CD4-positive, alpha-beta T cell treated with Interleukin-6 at 100 ng/mL for 8 hours (primary cell): Measurements from ENCODE around the gene OSCP1.
A peak's percentile ranks its signal among the peaks of the same experiment; 100 is the strongest.

ENCODE experiments used
- DNase-seq: peaks from one replicate; pipeline ENCODE4 v3.0.0-alpha.2; 2020; ENCODE audit warnings: mixed read lengths, low spot score

Gene OSCP1

DNA sequence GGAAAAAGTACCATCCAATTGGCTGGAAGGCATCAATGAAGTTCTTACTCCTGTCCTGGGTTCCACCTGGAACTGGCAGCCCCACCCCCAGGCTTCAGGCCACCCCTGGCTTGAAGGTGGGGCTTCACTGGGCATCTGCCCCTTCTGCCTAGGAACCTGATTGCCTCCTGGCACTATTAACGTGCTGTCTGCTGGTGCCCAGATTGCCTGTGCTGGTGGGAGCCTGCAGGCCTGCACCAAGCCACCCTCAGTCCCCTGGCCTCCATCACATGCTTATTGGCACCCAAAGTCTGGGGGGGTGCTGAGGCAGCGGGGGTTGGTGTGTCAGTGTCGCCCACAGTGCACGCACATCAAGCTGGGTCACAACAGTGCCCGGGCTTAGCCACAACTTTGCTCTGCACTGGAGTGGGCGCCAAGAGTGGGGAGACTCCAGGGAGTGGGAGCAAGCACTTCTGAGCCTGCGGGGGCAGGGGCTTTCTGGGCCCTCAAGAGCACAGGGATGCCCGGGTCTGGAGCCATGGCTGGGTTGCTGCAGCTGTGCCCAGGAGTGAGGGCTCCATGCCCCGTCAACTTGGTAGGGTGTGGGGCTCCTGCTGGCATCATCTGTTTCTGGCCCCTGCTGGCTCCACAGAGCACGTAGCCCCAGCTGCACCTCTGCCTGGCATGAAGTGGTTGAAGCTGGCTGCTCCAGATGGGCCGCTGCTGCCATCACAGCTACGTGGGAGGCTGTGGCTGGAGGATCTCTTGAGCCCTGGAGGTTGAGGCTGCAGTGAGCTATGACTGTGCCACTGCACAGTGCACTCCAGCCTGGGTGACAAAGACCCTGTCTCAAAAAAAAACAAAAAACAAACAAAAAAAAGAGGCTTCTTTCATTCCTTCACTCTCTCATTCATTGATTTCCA lies 48.4 kb downstream of the OSCP1 start:
- DNase-seq, result no peak

DNA sequence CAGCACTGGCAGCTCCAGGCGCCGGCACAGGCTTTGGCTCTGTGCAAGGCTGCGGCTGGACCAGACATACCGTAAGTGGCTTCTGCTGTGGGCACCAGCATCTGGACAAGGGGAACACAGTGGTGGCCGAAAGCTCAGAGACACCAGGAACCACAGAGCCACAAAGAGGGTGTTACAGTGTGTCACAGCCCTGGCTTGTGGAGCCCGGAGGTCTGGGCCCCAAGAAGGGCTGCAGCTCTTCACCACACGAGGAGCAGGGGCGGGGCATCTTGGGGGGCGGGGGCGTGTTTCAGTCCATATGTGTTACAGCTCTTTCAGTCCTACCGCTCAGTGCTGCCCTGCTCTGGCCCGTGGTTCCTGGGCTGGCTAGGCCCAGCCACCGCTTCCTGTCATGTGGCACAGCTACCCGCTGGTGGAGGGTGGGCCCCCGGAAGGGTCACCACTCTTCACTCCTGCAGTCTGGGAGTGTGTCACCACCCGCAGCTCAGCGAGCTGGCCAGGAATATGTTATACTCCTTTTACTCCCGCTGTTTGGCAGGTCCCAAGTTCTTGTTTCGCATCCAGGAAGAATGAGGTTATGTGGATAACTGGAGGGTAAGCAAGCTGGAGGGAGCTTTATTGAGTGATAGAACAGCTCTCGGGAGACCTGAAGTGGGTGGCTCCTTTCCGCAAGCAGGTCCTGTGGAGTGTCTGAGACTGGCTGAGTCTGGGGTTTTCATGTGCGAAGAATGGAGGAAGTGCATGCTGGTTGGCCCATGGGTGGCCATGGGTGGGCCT lies 49.2 kb downstream of the OSCP1 start:
- no peak for DNase-seq

DNA sequence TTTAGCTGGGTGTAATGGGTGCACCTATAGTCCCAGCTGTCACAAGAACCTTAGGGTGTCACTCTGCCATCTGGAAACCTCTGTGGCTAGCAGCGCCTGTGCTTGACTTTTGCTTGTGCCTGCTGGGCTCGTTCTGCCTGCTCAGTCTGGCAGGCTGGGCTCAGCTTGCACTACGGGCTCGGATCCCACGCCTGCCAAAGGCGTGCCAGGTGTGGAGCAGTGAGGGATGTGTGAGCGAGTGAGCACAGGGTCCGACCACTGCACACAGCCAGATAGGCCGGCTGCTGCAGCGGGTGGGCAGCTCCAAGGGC lies 49.8 kb downstream of the OSCP1 start:
- no peak for DNase-seq

DNA sequence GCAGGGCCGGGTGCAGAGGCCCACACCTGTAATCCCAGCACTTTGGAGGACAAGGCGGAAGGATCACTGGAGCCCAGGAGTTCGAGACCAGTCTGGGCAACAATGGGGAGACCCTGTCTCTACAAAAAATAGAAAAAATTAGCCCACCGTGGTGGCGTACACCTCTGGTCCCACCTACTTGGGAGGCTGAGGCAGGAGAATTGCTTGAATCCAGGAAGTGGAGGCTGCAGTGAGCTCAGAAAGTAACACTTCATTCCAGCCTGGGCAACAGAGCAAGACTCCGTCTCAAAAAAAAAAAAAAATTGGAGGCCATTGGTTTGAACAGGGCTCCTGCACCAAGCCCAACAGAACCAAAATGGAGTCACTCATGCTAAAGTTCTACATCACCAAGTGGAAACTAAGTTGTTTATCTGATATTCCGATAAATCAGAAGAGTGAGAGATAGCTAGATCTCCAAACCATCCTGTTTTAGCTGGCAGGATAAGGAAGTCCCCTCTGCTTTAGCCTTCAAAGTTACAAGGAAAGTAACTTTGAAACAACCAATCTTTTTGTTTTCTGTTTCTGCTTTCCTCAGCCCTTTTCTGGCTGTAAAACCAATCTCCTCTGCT lies 51.8 kb downstream of the OSCP1 start:
- DNase-seq, result no peak

DNA sequence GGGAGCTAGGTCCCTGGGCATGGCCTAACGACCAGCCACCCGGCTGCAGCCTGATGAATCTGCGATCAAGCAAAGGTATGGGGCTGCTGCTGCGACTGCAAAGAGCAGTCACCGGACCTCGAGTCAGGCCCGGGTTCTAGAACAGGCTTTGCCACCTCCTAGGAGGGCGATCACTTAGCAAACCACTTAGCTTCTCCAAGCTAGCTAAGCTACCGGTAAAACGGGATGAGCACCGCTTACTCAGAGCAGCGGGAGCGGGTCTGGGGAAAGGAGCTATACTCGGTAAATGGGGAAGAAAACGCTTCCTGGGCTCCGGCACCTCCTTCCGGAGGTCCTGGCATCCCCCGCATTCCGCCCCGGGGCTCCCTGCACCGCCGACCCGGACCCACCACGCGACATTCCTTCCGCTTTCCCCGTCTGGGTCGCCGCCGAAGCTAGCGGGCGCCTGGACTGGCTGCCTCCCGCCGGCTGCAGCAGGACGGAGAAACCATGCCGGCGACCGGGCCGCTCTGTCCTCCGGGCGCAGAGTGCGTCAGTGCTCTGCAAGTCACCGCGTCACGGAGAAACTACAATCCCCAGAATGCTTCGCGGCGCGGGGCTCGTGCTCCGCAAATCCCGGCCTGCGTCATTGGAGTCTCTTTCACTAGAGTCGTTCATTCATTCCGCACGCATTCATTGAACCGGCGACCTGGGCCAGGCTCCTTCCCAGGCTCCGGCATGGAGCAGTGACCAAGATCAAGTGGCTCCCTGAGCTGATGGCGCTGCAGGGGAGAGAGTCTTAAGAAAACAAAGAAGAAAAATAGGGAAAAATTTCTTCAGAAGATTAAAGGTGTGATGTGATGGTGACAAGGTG lies 52.6 kb downstream of the OSCP1 start, which contains the start of gene LSM10:
Gene LSM10 (minus strand): TSS at position 531 of the 853 bp plus-strand sequence. CDS start 3,779 bp downstream, outside the sequence.
- DNase-seq, result peak; percentile 87

DNA sequence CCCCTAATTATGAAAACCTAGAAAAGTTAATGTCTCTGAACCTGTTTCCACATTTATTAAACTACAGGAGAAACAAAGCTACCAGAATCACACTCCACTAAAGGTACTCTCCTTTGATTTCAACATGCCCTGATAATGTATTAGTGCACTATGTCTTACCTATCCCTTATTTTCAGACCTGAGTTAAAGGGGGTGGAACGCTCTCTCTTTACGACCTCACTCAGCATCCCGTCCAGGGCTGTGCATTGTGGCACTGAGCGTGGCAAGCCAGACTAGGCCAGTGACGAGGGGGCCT lies 53.2 kb downstream of the OSCP1 start:
- peak; percentile 25 for DNase-seq

DNA sequence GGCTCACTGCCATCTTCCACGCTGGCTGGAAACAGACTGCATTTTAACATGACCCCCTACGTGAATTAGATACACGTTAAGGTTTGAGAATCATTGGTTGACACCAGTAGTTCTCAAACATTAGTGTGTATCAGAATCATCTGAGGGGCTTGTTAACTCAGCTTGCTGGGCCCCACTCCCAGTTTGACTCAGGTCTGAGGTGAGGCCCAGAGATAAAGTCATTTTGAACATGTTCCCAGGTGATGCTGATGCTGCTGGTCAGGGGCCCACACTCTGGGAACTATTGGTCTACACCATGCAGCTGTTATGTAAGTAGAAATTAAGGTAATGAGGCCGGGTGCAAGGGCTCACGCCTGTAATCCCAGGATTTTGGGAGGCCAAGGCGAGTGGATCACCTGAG lies 53.9 kb downstream of the OSCP1 start:
- no peak for DNase-seq

DNA sequence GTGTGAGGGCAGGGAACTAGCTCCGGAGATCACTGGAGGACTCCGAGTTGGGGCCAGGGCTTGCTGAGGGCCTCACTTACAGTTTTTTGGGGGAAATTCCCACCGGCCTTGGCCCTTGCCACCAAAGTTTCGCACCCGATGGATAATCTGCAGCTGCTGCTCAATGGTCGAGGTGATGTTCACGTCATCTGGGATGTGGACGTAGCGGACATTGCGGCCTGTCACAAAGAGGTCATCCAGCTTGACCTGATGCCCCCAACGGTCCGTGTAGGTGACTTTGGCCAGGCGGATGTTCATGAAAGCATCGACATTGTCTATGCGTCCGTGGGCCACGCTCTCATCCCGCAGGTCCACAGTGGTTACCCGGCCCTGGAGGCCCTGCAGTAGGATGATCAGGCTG lies 56.6 kb downstream of the OSCP1 start:
- no peak for DNase-seq

DNA sequence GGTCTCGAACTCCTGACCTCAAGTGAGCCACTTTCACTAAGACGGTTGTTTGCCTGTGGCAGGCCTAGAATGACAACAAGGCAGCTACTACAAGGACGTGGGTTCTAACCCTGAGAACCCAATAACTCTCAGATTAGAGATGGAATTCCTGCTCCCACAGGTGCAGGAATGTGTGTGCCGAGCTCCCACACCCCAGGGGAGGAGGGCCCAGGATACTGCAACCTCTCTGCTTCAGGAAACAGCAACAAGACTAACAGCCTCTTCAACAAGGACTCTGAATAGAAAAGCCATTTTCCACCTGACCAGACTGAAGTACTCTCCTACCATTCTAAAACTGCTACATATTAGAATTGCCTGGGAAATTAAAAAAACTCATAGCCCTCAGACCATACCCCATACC lies 57.4 kb downstream of the OSCP1 start:
- no peak for DNase-seq

DNA sequence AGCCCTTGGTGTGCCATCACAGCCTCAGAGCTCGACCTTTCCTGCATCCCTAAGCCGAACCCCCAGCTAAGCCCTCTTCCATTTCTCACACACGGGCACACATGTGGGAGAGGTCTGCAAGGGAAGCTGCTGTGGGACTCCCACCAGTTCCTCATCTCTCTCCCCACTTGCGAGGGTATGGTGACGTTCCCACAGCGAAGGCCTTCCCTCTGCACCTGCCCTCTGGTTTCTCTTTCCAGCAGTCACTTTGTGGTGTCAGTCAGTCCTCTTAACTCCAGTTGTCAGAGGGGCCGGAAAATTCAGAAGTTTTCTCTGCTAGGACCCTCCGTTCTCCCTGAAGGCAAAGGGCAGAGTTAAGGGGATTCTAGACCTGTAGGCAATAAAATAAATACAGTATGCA lies 59.0 kb downstream of the OSCP1 start:
- no peak for DNase-seq

DNA sequence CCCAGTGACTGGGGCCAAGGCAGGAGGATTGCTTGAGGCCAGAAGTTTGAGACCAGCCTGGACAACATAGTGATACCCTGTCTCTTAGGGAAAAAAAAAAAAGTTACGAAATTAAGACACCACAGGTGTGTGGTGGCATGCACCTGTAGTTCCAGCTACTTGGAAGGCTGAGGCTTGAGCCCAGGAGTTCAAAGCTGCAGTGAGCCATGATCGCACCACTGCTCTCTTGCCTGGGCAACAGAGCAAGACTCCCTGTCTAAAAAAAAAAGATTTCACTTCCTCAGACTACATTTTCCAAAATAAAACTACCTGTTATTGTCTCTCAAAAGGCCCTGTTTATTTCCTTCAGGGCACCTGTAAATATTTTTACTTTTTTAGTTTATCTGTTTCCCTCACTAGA lies 59.8 kb downstream of the OSCP1 start:
- no peak for DNase-seq

DNA sequence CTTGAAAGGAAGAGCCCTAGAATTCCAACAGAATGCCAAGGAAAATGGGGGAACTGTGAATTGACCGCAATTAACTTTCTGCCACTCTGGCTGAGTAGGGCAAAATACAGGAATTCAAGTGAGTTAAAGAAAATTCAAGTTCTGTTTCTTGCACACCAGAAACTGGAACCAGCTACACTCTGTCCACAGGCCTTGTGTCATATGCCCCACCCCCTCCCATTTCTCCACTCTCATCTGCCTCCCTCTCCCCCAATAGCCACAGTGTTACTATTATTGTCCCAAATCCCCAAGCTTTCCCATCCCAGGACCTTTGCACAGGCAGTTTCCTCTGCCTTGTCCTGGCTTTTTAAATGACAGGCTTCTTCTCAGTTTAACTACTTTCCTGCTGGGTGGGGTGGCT lies 60.3 kb downstream of the OSCP1 start:
- no peak for DNase-seq

DNA sequence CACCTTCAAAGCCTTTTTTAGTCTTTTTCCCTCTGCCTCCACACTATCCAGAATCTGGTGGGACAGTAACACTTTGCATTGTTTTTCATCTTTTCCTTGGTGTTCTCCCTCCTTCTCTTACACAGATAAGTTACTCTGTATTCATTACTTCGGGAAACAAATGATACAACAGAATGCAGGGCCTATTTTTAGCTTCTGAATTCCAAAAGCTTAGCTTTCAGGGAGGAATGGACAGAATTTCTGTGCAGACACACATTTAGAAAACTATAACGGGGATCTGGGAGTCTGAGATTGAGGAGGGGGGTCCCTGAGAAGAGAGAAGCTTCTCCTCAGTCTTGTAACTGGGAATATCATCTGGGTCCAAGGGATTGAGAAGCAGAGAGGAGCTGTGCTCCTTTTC lies 61.0 kb downstream of the OSCP1 start:
- no peak for DNase-seq

DNA sequence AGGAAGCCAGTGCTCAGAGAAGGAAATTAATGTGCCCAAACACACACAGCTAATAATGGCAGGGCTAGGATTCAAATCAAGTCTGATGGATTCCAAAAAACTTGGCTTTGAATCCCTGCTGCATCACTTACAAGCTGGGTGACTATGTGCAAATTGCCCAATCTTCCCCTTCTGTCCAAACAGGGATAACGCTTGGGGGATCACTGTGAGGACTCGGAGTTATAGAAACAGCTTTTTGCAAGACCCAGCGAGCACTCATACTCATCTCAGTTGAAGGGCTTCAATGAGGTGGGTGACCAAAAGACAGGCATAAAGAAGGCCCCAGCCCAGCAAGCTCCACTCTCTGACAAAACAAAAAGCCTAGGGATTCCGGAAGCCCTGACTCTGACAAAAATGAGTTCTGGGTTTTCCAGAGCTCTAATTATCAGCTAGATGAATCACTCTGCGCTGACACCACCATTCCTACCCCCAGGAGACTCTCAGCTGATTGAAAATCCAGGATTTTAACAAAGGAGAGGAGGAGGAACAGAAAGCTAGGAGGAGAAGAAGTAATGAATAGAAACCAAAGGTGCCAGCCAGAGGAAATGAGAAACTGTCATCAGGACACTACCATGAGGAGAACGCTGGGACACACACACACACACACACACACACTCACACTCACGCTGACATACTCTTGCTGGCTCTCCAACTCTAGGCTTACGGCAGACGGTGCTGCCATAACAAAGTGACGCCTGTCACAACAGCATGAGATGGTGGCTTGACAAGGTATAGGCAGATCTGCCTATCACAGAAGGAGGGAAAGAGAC lies 62.9 kb downstream of the OSCP1 start:
- no peak for DNase-seq

DNA sequence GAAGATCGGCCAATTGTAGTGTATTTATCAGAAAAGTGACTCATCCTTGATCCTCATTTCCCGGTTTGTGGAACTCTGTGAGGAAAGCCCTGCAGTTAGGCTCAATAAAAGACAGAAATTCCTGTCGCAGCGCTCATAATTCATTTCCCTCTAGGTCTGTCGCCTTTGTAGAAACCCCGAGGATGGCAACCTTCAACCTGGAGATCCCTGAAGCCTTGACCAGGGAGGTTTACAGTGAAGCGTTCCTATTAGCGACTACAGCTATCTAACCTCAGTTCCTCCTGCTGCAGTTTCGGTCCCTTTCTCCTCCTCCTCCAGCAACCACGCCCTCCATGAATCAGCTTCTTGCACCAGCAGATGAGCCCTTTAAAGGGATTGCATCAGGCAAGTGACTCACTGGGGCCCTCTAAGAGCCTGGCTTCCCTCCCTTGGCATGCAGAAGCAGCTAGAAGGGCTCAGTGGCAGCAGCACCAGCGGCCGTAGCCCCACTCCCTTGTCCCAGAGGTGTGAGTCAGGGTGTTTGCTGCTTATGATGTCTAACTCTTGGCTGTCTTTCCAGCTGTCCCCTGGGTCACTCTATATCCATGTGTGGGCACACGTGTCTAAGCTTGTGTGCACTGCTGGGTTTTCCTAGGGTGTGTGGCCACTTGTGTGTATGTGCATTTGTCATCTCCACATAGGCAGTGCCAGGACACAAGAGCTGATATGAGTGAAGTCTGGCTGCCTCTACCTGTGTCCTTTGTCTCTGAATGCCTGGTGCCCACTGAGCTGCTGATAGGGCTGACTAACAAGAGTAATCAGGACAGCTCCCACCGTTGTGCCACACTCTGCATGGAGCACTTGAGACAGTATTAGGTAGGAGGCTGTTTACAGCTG lies 63.7 kb downstream of the OSCP1 start:
- DNase-seq, result peak; percentile 92

DNA sequence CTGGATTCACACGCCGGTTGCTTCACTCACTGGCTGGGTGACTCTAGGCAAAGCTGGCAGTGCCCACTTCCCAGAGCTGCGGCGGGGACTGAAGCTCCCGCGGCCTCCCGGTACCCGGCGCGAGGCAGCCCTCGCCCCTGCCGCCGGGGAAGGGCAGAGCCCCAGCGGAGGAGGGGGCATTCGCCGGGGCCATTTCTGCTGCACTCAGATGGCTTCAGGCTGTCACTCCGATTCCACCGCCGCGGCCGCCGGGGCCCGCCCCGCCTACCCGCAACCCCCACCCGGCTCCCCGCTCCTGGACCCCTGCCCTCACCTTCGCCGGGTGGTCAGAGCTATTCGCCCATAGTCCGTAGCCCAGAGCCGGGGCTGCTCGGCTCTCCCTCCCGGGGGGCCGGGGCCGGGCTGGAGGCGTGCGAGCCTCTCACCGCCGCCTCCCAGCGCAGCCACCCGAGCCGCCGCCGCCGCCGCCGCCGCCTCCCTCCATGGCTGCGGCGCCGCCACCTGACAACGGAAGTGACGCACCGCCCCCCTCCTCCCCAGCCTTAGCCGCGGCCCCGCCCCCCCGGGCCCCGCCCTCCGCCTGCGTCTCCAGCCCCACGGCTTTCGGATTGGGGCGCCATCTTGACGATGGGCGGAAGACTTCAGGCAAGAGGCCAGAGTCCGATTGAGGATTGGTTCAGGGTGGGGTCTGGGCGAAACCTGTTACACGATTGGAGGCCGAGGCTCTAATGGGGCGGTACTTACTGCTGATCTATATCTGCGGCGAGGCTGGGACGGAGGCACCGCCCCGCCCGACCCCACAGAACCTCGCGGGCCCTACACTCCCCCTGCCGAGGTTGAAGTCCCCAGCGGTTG lies 64.6 kb downstream of the OSCP1 start, which contains the start of gene STK40:
Gene STK40 (minus strand): TSS at position 515 of the 855 bp plus-strand sequence. CDS start 24,592 bp downstream, outside the sequence.
- DNase-seq, result peak; percentile 99

DNA sequence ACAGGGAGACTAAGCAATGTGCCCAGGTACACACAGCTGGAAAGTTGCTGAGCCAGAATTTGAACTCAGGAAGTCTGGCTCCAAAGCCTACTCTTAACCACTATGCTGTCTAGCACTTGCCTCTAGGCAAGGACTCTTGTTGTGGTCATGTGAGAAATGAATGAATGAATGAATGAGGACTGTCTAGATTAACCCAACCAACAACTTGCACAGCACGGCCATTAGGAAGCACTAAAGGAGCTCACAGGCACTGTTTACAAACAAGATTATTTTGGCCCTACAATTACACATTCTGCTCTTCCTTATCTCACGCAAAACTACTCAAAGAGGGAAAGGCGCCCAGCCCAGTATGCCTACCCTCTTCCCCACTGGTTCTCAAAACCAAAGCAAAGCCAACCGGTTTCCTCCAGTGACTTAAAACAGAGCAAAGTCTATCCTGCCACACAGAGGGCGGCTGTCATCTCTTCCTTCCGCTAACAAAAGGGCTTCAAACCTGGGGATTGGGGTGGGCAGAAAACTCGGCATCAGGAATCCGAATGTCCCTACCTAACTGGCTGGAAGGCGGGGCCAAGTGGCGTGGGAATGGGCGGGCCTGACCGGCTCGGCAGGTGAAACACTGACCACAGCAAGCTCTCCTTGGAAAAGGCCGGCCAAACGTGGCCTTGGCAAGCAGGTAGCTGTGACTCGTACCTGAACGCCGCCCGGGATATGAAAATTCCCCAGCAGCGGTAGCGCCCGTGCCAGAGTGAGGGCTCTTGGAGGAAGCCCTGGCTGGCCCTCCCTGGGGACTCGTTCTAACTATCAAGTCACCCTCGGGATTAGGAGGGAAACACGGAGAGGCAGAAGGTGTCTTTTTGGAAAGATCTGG lies 65.5 kb downstream of the OSCP1 start:
- peak; percentile 54 for DNase-seq

DNA sequence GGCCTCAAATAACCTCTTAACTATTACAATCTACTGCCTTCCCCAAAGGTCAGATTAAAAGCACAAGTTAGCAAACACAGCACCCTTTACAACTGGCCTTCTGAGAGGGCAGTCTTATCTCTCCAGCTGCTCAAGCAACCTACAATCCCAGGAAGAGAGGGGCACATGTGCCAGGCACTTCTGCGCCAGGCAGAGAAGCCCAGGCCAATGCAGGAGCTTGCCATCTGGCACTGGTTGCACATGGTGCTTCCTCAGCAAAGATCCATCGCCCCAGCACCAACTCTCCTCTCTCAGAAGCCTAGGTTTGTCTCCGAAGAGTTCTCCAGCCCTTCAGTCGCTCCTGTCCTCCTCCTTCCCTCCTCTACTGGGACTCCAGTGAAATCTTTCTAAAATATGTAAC lies 67.0 kb downstream of the OSCP1 start:
- no peak for DNase-seq
